ENCODE data around the gene EPB41L1.

EPB41L1 gene

DNA sequence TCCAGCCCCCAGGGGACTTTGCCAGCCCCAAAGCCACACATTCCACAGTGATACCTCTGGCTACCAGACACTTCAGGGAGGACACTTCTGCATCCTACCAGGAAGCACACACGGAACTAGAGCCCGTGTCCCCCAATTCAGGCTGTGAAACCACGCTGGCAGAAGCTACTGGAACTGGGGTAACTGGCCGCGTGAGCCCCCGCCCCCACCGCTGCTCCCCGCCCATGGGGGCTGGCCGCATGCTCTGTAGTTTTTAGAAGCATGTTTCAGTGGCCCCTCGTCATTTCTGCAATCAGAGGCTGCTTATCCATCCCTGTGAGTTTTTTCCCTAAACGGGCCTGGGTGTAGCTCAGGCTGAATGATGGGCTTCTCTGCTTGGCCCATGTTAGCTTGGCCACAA lies 53.1 kb downstream of the EPB41L1 start:
- Histone ChIP-seq H3K27me3 (ENCODE audit: low read depth, low read length) (no peaks in the 10 kb centered on the region), H3K4me1 (ENCODE audit: low read length) (peaks cover 5% of the 10 kb centered on the region; the same call in 1 of the 2 replicates), H2AFZ (ENCODE audit: low read depth, low read length) (no peak overlapping the region), H3K27ac (ENCODE audit: low read length) (no peak overlapping the region), H3K9me3 (ENCODE audit: insufficient read depth, low read length) (no peaks in the 10 kb centered on the region), H3K36me3 (replicated peaks; ENCODE audit: low read depth, low read length) (no peaks in the 10 kb centered on the region), H3K4me2 (ENCODE audit: low read length) (no peak overlapping the region), H4K20me1 (ENCODE audit: insufficient read depth, low read length) (no peaks in the 10 kb centered on the region), H3K9ac (ENCODE audit: low read length) (no peak overlapping the region), H3K4me3 (ENCODE audit: low read length) (no peak overlapping the region), H3K79me2 (ENCODE audit: low read length) (no peaks in the 10 kb centered on the region)
- TF ChIP-seq EZH2phosphoT487 (IDR thresholded peaks at IDR 0.05; ENCODE audit: low read depth) = no peak
- TF ChIP-seq, protein P1, sequence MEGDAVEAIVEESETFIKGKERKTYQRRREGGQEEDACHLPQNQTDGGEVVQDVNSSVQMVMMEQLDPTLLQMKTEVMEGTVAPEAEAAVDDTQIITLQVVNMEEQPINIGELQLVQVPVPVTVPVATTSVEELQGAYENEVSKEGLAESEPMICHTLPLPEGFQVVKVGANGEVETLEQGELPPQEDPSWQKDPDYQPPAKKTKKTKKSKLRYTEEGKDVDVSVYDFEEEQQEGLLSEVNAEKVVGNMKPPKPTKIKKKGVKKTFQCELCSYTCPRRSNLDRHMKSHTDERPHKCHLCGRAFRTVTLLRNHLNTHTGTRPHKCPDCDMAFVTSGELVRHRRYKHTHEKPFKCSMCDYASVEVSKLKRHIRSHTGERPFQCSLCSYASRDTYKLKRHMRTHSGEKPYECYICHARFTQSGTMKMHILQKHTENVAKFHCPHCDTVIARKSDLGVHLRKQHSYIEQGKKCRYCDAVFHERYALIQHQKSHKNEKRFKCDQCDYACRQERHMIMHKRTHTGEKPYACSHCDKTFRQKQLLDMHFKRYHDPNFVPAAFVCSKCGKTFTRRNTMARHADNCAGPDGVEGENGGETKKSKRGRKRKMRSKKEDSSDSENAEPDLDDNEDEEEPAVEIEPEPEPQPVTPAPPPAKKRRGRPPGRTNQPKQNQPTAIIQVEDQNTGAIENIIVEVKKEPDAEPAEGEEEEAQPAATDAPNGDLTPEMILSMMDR (IDR thresholded peaks at IDR 0.05; ENCODE audit: low read depth, low read length) = no peak

- no peak overlapping the region for H3K4me2 ChIP-seq (ENCODE audit: low read length)
- H3K36me3 ChIP-seq (replicated peaks; ENCODE audit: low read depth, low read length) = no peaks in the 10 kb centered on the region
- H3K27me3 ChIP-seq (ENCODE audit: low read depth, low read length) = no peaks in the 10 kb centered on the region
- no peaks in the 10 kb centered on the region for H3K9me3 ChIP-seq (ENCODE audit: insufficient read depth, low read length)
- TF ChIP-seq, protein P1 (IDR thresholded peaks at IDR 0.05; ENCODE audit: low read depth, low read length) = no peak
- TF ChIP-seq EZH2phosphoT487 (IDR thresholded peaks at IDR 0.05; ENCODE audit: low read depth) = no peak
- no peak overlapping the region for H3K9ac ChIP-seq (ENCODE audit: low read length)
- H3K4me3 ChIP-seq (ENCODE audit: low read length) = no peak overlapping the region
- no peaks in the 10 kb centered on the region for H3K79me2 ChIP-seq (ENCODE audit: low read length)
- H2AFZ ChIP-seq (ENCODE audit: low read depth, low read length) = no peak overlapping the region
- H4K20me1 ChIP-seq (ENCODE audit: insufficient read depth, low read length) = no peaks in the 10 kb centered on the region
- no peak overlapping the region for H3K27ac ChIP-seq (ENCODE audit: low read length)
- peaks cover 2% of the 10 kb centered on the region; the same call in 1 of the 2 replicates for H3K4me1 ChIP-seq (ENCODE audit: low read length)
Observed at GRCh38 chr20:36208257-36208656, 53.7 kb downstream of the EPB41L1 start.

DNA sequence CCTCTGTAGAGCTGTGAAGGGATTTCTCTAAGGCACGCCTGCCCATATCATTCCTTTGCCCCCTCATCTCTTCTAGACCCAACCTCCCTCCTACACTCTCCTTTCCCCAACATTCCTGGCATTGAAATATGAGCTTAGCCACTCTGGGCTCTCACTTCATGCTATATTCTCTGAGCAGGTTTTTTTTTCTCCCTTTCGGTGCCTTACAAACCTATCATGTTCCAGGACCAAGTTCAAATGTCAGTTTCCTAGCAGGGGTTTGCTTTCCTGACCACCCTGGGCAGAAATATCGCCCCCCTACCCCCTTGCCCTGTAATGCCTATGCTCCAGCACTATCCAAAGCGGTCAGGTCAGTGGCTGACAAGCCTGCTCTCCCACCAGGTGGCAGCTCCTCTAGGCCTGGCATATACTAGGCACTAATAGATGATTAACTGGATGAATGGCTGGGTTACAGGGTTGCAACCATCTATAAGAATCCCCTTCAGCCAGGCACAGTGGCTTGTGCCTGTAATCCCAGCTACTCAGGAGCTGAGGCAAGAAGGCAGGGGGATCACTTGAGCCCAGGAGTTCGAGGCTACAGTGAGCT lies 56.0 kb downstream of the EPB41L1 start:
- no peak overlapping the region for H3K4me2 ChIP-seq (ENCODE audit: low read length)
- H3K36me3 ChIP-seq (replicated peaks; ENCODE audit: low read depth, low read length) = no peaks in the 10 kb centered on the region
- no peaks in the 10 kb centered on the region for H4K20me1 ChIP-seq (ENCODE audit: insufficient read depth, low read length)
- H3K27ac ChIP-seq (ENCODE audit: low read length) = no peak overlapping the region
- H3K4me1 ChIP-seq (ENCODE audit: low read length) = no peaks in the 10 kb centered on the region
- no peak overlapping the region for H3K4me3 ChIP-seq (ENCODE audit: low read length)
- H3K79me2 ChIP-seq (ENCODE audit: low read length) = no peaks in the 10 kb centered on the region
- no peak for TF ChIP-seq EZH2phosphoT487 (IDR thresholded peaks at IDR 0.05; ENCODE audit: low read depth)
- TF ChIP-seq, protein P1 (IDR thresholded peaks at IDR 0.05; ENCODE audit: low read depth, low read length) = no peak
- H3K27me3 ChIP-seq (ENCODE audit: low read depth, low read length) = no peaks in the 10 kb centered on the region
- H3K9me3 ChIP-seq (ENCODE audit: insufficient read depth, low read length) = no peaks in the 10 kb centered on the region
- H2AFZ ChIP-seq (ENCODE audit: low read depth, low read length) = no peak overlapping the region
- H3K9ac ChIP-seq (ENCODE audit: low read length) = no peak overlapping the region

DNA sequence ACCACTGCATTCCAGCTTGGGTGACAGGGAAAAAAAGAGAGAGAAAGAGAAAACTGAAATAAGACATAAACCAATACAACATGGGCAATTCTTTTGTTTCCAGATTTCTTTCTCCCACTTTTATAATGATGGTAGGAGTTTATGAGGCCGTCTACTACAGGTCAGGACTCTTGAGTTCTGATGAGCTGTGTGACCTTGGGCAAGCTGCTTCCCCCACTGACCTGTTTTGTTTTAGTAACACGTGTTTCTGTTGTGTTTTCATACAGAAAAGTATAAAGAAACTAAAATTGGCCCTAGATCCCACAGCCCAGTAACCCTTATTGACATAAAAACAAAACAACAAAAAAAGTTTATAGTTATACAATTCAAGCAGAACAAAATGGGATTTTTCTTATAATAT lies 58.8 kb downstream of the EPB41L1 start:
- no peaks in the 10 kb centered on the region for H3K36me3 ChIP-seq (replicated peaks; ENCODE audit: low read depth, low read length)
- no peak overlapping the region for H3K27ac ChIP-seq (ENCODE audit: low read length)
- H3K27me3 ChIP-seq (ENCODE audit: low read depth, low read length) = no peaks in the 10 kb centered on the region
- no peak overlapping the region for H2AFZ ChIP-seq (ENCODE audit: low read depth, low read length)
- no peaks in the 10 kb centered on the region for H4K20me1 ChIP-seq (ENCODE audit: insufficient read depth, low read length)
- no peaks in the 10 kb centered on the region for H3K79me2 ChIP-seq (ENCODE audit: low read length)
- H3K4me3 ChIP-seq (ENCODE audit: low read length) = no peak overlapping the region
- H3K4me2 ChIP-seq (ENCODE audit: low read length) = no peak overlapping the region
- TF ChIP-seq, protein P1 (IDR thresholded peaks at IDR 0.05; ENCODE audit: low read depth, low read length) = no peak
- no peak for TF ChIP-seq EZH2phosphoT487 (IDR thresholded peaks at IDR 0.05; ENCODE audit: low read depth)
- no peak overlapping the region for H3K9ac ChIP-seq (ENCODE audit: low read length)
- H3K4me1 ChIP-seq (ENCODE audit: low read length) = no peaks in the 10 kb centered on the region
- no peaks in the 10 kb centered on the region for H3K9me3 ChIP-seq (ENCODE audit: insufficient read depth, low read length)

Data from OCI-LY3 (cell line).